SU-DHL-6 (cell line): ENCODE measurements around the gene CELSR3.
A peak's percentile ranks its signal among the peaks of the same experiment; 100 is the strongest.

Experiments used
- H2AFZ ChIP-seq: fragments of 200-600 bp; sonication (generic); 2 replicates; pipeline ENCODE4 v1.6.1; 2014; ENCODE audit warnings: low read depth, mild to moderate bottlenecking, moderate library complexity, mixed read lengths, antibody characterized with exemption, low read length; ENCODE audit not compliant: severe bottlenecking
- H3F3A ChIP-seq: fragments of 200-600 bp; shearing (Covaris generic); 2 replicates; pipeline ENCODE4 v1.6.0; 2016; ENCODE audit warnings: antibody characterized with exemption, mild to moderate bottlenecking; ENCODE audit not compliant: insufficient read depth
- H3K27ac ChIP-seq: fragments of 200-600 bp; sonication (generic); 2 replicates; pipeline ENCODE4 v1.5.1; 2016; ENCODE audit warnings: low read depth, mild to moderate bottlenecking, low read length, moderate library complexity, mixed read lengths
- H3K27me3 ChIP-seq: fragments of 200-600 bp; sonication (generic), shearing (Covaris generic); 2 replicates; pipeline ENCODE4 v1.6.0; 2014; ENCODE audit warnings: mild to moderate bottlenecking, low read length
- H3K36me3 ChIP-seq: fragments of 200-600 bp; sonication (generic); 2 replicates; pipeline ENCODE4 v1.6.1; 2014; ENCODE audit warnings: mild to moderate bottlenecking, low read length, mixed read lengths
- H3K4me2 ChIP-seq: fragments of 300-600, 200-600 bp; shearing (Covaris generic), sonication (generic); 2 replicates; pipeline ENCODE4 v1.6.0; 2014; ENCODE audit warnings: low read length, low read depth, mild to moderate bottlenecking; ENCODE audit not compliant: poor library complexity, severe bottlenecking
- H3K4me3 ChIP-seq: fragments of 200-600 bp; sonication (generic); 2 replicates; pipeline ENCODE4 v1.5.1; 2014; ENCODE audit warnings: antibody characterized with exemption, low read length, mild to moderate bottlenecking, mixed read lengths; ENCODE audit not compliant: insufficient read depth, poor library complexity, severe bottlenecking
- H3K79me2 ChIP-seq: fragments of 200-600 bp; sonication (generic); 2 replicates; pipeline ENCODE4 v1.6.1; 2014; ENCODE audit warnings: mild to moderate bottlenecking, low read length, moderate library complexity; ENCODE audit not compliant: insufficient read depth
- H3K9ac ChIP-seq: fragments of 200-600 bp; sonication (generic); 2 replicates; pipeline ENCODE4 v1.7.0; 2014; ENCODE audit warnings: mild to moderate bottlenecking, low read length
- H3K9me2 ChIP-seq: fragments of 200-600 bp; sonication (generic); replicated peaks from 2 replicates; pipeline ENCODE4 v1.6.1; 2014; ENCODE audit warnings: low read length; ENCODE audit not compliant: insufficient read depth
- H3K9me3 ChIP-seq: fragments of 200-600 bp; sonication (generic); 2 replicates; pipeline ENCODE4 v1.6.1; 2014; ENCODE audit warnings: low read length, mixed read lengths; ENCODE audit not compliant: insufficient read depth
- H4K20me1 ChIP-seq: fragments of 200-600 bp; sonication (generic); 2 replicates; pipeline ENCODE4 v1.6.1; 2014; ENCODE audit warnings: low read depth, mild to moderate bottlenecking, antibody characterized with exemption, low read length, moderate library complexity, mixed read lengths
- CTCF ChIP-seq: fragments of 200-600 bp; sonication (generic); IDR thresholded peaks from one replicate; pipeline ENCODE4 v1.5.1; 2017; ENCODE audit warnings: antibody characterized with exemption, mild to moderate bottlenecking, low read length, moderate library complexity; ENCODE audit not compliant: insufficient read depth, poor library complexity, severe bottlenecking
- EZH2phosphoT487 ChIP-seq: fragments of 200-600 bp; sonication (generic), shearing (Covaris generic); conservative IDR thresholded peaks from 2 replicates; pipeline ENCODE4 v1.6.1; 2018; ENCODE audit warnings: mild to moderate bottlenecking, antibody characterized with exemption, low read length, moderate library complexity, mixed read lengths

CELSR3 gene

GRCh38 chr3:48656841-48657281 lies 5.8 kb downstream of the CELSR3 start:
- Histone ChIP-seq H3K27ac (no peak overlapping the region), H4K20me1 (no peaks in the 10 kb centered on the region), H3K9me2 (no peaks in the 10 kb centered on the region), H3K4me3 (no peak overlapping the region), H3K4me2 (peak overlapping the region; percentile 43), H3K9me3 (no peaks in the 10 kb centered on the region), H2AFZ (no peak overlapping the region), H3K36me3 (no peaks in the 10 kb centered on the region), H3K27me3 (no peaks in the 10 kb centered on the region), H3K79me2 (no peaks in the 10 kb centered on the region), H3K9ac (no peak overlapping the region), H3F3A (0 out of 2 replicates have a peak, but pooled peaks cover 6% of the 10 kb centered on the region)
- no peak for TF ChIP-seq EZH2phosphoT487
- TF ChIP-seq CTCF, result no peak

DNA sequence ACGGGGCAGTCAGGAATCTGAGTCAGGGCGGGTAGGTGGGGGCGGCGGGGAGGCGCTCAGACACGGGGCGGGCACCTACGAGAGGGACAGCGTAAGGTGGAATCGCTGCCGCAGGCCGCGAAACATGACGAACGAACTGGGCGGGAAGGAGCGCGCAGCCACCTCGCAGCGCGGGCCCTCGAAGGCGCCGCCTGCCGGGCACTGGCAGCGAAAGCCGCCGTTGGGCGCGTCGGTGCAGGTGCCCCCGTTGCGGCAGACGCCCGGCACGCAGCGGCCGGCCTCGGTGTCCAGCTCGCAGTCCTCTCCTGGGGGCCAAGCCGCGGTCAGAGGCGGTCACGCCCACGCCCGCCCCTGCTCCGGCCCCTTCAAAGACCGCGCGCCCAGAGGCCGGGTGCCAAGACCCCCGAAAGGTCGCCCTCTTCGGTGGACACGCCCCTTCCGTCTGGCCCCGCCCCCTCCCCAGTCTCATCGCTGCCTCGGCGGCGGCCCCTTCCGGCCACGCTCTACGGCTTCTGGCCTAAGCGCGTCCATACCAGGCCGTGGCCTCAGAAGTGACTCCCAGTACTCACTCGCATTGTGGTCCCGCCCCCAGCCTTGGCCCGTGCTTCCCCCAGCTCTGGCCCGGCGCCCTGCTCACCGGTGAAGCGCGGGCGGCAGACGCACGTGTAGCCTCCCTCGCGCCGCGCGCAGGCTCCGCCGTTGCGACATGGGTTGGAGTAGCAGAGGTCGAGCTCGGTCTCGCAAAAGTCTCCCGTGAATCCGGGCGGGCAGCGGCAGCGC lies 6.4 kb downstream of the CELSR3 start:
- no peaks in the 10 kb centered on the region for H3K9me2 ChIP-seq
- no peaks in the 10 kb centered on the region for H3K9me3 ChIP-seq
- H3K4me2 ChIP-seq, result peak overlapping the region; percentile 43
- H3K4me3 ChIP-seq, result peak overlapping the region; percentile 54
- no peaks in the 10 kb centered on the region for H4K20me1 ChIP-seq
- H3K9ac ChIP-seq, result peak overlapping the region; percentile 57
- TF ChIP-seq EZH2phosphoT487 (no peak), CTCF (peak; percentile 50)
- 0 out of 2 replicates have a peak, but pooled peaks cover 6% of the 10 kb centered on the region for H3F3A ChIP-seq
- H3K36me3 ChIP-seq, result no peaks in the 10 kb centered on the region
- no peak overlapping the region for H3K27ac ChIP-seq
- no peaks in the 10 kb centered on the region for H3K79me2 ChIP-seq
- peak overlapping the region; percentile 80 for H2AFZ ChIP-seq
- no peaks in the 10 kb centered on the region for H3K27me3 ChIP-seq

GRCh38 chr3:48655606-48656005 lies 7.1 kb downstream of the CELSR3 start:
- H4K20me1 ChIP-seq, result no peaks in the 10 kb centered on the region
- no peaks in the 10 kb centered on the region for H3K36me3 ChIP-seq
- H3K4me2 ChIP-seq, result peak overlapping the region; percentile 43
- H3K27me3 ChIP-seq, result no peaks in the 10 kb centered on the region
- H3K9me3 ChIP-seq, result no peaks in the 10 kb centered on the region
- no peaks in the 10 kb centered on the region for H3K9me2 ChIP-seq
- H3F3A ChIP-seq, result 0 out of 2 replicates have a peak, but pooled peaks cover 6% of the 10 kb centered on the region
- peak overlapping the region; percentile 80 for H2AFZ ChIP-seq
- peak overlapping the region; percentile 54 for H3K4me3 ChIP-seq
- no peaks in the 10 kb centered on the region for H3K79me2 ChIP-seq
- no peak for TF ChIP-seq EZH2phosphoT487
- no peak for TF ChIP-seq CTCF
- H3K9ac ChIP-seq, result peak overlapping the region; percentile 57
- no peak overlapping the region for H3K27ac ChIP-seq
